Stimulated activated CD8-positive, alpha-beta memory T cell treated with anti-CD3 and anti-CD28 coated beads, Interleukin-4, amount 100 ng/mL, for 24 hours (primary cell): Measurements from ENCODE around the gene C17orf50.
A peak's percentile ranks its signal among the peaks of the same experiment; 100 is the strongest.
"Not testable (repeated sequence)": the region's sequence is repeated elsewhere in the genome, so short reads cannot be mapped to it uniquely, and the experiment has no call there.

ENCODE experiments used
- DNase-seq: peaks from one replicate; pipeline ENCODE4 v3.0.0-alpha.2; 2020; ENCODE audit warnings: low read depth

Gene C17orf50

DNA sequence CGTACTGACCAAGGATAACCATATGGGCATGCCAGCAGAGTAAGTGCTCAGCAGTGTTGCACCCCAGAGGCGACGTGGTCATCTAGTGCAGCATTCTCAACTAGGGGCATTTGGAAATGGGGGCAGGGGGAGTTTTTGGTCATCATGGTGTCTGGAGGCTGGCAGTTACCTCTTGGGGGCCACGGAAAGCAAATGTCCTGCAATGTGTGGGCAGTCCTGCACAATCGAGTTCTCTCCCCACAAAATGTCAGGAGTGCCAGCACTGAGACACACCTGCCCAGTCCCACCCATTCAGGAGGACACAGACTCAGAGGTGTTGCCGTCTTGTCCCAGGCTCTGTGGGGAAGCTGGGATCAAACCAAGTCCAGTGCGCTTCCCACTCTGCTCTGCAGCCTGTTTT, 26.3 kb upstream of the C17orf50 start:
- no peak for DNase-seq

DNA sequence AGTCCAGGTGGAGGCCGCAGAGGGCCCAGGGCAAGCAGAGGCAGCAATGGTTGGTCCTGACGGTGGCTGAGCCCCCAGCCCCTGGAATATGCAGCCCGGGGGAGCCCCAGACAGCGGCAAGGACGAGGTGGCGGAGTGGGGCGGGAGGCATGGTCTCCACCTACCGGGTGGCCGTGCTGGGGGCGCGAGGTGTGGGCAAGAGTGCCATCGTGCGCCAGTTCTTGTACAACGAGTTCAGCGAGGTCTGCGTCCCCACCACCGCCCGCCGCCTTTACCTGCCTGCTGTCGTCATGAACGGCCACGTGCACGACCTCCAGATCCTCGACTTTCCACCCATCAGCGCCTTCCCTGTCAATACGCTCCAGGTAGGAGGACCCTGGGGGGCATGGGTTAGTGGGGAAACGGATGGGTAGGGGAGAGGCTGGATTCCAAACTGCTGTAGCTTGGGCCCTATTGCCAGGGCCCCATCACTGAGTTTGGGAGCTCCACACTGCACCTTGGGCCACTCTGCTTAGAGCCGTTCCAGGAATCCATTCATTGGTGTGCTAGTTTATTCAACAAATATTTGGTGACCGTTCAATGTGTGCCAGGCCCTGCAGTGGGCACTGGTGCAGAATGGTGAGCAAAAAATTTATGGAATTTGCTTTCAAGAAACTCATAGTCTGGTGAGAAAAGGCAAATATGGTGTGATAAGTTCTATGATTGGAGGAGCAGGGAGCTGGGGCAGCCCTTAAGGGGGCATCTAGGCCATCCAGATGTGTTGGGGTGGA, 25.5 kb upstream of the C17orf50 start:
- DNase-seq = no peak

DNA sequence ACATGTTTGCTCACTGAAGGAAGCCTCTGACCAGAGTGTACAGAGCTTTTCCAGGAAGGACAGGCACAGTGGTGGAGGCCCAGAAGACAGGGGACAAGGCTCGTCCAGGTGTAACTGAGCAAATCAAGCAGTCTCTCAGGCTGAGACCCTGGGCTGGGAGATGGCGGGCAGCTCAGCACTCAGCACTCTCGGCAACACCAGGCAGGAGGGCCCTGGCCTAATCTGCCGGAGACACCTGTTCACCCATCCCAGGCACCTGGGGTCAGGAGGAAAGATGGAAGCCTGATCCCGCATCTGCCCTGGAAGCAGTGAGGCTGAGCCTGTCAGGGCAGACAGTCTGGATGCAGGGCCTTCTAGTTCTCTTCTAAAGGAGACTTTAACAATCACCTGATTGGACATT, 24.5 kb upstream of the C17orf50 start:
- no peak for DNase-seq

DNA sequence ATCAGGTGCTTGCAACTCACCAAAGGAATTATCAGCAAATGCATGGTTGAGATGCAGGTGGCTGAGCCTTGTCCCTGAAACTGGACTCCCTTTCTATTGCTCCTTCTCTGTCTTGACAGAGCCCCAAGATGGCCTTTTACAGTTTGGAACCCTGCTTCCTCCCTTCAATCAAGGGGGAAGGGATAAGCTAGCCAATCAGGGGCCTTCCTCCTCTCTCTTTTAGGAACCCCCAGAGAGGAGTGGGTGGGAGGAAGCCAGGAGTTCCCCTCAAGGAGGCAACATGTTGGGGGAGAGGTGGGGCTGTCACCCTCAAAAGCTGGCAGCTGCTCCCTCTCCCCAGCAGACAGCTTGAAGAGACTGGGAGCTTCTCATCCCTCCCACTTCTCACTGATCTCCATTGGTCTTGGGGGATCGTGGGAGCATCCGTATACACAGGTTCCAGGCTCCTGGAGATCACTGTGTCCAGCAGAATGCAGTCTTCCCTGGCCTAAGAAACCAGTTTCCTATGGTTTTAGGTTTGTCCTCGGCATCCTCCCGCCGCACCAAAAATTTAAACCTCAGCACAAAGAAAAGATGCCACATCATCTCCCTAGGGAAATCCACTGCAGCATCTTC, 22.1 kb upstream of the C17orf50 start:
- no peak for DNase-seq

DNA sequence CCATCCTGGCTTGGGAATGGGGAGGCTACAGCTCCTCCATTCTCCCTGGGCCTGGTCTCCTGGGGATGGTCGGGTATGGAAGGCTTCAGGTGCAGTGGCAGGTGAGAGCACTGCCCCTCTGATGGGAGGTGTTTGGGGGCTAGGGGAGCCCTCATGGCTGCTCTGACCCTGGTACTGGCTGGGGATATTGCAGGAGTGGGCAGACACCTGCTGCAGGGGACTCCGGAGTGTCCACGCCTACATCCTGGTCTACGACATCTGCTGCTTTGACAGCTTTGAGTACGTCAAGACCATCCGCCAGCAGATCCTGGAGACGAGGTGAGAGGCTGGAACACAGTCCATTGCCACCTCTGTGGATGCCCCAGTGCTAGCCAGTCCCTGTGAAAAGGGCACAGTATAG, 20.5 kb upstream of the C17orf50 start:
- DNase-seq = no peak

DNA sequence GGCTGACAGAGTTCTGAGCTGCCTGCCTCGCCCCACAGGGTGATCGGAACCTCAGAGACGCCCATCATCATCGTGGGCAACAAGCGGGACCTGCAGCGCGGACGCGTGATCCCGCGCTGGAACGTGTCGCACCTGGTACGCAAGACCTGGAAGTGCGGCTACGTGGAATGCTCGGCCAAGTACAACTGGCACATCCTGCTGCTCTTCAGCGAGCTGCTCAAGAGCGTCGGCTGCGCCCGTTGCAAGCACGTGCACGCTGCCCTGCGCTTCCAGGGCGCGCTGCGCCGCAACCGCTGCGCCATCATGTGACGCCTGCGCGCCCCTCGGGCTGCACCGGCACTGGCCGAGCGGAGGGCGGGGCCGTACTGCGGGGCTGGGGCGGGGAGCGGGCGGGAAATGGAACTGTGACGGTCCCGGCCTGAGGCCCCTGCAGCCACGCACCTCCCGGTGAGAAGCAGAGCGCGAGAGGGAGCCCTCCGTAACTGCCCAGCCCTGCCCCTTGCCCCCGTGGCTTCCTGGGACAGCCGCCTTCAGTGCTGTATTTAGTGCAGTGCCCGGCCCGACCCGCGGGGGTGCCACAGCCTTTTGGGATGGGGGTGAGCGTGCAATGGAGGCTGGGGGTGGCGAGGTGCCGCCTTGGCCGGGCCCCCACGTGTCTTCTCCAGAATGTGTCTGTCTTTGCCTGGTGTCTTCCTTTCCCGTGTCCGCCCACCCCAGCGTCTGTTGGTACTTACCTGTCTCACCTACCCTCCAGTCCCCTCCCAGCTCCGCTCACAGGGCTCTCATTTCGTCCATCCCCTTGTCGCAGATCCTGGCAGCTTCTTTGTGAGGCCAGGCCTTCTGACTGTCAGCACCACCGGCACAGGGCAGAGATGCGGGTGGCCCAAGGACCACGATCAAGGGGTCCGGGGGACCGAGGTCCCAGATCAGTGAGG, 19.4 kb upstream of the C17orf50 start:
- no peak for DNase-seq

DNA sequence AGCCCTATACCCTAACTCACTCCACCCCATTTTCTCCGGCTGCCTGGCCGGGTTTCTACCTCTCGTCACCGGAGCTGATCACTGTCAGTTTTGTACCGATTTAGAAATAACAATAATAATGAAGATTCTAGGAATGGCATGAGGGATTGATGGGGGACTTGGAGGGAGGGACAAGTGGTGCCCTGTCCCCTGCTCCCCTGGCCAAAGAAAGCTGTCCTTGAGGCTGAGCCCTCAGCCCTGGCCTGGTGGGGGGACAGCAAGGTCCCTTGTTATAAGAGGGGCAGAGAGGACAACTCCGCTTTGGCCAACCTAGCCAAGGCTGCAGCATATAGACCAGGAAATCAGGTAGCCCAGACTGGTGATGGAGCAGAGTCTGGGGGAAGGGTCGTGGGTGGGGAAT, 18.2 kb upstream of the C17orf50 start:
- DNase-seq = no peak

DNA sequence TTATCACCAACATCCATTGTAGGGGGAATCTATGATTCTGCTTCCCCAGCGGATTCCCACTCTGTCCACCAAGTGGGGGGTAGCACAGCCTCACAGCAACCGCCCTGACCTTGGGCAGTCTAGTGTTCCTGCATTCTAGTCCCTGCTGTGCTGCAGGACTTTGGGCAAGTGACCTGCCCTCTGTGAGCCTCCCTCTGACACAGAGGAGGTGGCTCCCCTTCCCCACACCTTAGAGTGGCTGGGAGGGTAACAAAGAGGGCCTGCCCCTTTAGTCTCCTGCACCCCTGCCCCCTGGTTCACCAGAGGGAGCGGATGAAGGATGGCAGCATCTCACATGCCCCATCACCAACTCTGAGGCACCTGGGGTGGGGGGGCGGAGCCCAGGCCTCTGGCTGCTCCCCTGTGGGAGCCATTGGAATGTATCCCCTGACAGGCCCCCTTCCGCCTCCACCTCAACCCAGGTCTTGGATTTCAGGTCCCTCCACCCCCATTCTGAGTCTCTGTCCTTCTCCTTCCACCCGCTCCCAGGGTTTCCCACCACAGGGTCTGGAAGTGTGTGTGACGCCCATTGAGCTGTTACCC, 17.7 kb upstream of the C17orf50 start:
- no peak for DNase-seq

DNA sequence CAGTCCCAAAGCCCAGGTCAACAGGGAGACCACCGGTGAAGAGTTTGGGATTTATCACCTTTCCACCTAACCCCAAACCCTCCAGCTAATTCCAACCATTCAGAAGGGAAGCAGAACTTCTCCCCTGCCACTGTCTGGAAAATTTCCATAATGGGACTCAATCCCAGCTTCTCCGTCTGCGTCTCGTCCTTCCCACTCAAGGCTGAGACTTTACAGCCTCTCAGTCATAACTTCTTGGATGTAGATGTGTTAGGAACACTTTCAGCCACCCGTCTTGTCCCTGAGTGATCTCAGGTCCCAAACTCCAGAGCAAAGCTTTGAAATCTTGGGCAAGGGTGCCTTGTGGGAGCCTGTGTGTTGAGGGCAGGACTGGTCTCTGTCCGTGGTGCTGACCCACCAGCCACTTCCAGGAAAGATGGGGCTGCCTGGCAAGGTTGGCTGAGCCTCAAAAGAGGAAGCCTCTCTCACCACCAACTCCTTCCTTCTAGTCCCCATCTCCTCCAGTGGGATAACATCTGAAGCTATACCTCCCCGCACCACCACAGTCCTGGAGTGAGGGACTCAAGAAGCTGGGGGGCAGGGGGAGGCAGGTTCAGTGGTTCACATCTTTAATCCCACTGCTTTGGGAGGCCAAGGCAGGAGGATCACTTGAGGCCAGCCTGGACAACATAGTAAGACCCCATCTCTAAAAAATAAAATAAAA, 16.9 kb upstream of the C17orf50 start:
- DNase-seq = no peak

DNA sequence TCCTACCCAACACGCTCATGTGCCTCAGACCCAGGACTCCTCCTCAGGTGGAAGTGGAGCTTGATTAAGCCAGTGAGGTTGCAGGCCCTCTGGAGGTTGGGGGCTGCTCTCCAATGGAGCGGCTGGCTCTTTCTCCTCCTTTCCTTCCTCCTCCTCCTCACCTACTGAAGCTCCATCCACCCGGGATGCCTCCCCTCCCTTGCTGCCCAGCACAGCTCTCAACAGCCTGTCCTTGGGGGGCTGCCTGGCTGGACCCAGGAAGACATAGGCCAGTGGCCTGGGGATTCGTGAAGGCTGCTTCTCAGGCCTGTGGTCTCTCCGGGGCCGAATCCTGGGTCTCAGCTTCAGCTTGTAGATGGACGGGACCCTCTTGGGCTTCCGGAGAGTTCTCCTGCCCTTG, 15.9 kb upstream of the C17orf50 start:
- DNase-seq = no peak

DNA sequence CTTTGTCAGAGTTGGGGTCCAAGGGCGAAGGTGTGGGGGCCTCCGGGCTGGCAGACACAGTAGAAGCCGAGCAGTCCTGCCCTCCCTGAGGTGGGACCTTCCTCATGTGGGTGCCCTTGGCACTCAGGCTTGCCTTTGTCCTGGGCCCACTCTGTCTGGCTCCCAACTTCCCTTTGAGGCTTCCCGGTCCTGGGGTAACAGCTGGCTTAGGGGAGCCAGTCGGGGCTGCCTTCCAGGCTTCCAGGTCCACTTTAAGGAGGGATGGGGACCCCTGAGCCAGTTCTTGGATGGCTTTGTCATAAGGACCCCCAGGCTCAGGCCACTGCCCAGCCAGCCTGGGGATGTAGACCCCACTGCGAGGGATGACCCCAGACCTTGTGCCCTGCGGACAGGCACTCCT, 15.4 kb upstream of the C17orf50 start:
- no peak for DNase-seq

DNA sequence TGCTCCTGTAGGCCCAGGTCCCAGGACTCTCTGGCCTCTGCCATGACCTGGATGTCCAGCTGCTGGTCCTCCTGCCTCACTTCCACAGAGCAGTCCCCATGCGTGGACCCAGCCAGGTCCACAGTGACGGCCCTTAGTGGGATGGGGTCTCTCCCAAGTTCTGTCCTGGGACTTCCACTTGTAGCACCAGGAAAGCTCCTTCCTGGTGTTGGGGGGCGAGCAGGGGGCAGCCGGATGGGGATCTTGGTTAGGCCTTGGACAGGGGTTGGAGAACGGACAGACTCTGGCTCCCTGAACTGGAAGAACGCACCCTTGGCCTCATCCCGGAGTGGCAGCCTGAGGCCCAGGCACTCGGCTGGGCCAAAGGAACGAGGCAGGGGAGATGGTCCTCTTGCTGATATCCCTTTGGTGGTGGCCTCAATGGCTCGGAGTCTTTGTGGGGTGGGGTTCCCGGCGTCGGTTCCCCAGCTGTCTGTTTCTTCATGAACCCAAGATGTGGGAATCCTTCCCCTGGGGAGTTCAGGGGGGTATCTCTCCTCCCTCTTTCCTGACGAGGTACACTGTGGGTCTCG, 14.9 kb upstream of the C17orf50 start:
- no peak for DNase-seq

DNA sequence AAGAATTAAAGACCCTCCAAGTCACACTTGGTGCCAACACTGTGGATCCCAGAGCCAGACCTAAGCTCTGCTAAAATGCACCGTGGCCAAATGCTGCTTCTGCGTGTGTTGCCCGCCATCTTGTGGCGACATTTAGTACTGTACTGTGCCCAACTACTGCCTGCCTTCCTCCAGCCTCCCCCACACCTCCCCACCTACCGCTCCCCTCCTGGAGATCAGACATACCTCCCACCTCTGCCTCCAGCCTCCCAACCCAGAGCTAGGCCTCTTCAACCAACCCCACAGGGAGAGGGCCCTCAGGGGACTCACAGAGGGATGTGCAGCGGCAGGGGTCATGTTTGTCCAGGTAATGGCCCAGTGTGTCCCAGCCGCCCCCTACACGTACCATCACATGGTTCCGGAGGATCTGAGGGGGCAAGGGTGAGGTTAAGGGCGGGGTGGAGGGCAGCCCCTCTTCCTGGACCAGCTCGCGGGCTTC, 13.1 kb upstream of the C17orf50 start:
- peak; percentile 66 for DNase-seq

DNA sequence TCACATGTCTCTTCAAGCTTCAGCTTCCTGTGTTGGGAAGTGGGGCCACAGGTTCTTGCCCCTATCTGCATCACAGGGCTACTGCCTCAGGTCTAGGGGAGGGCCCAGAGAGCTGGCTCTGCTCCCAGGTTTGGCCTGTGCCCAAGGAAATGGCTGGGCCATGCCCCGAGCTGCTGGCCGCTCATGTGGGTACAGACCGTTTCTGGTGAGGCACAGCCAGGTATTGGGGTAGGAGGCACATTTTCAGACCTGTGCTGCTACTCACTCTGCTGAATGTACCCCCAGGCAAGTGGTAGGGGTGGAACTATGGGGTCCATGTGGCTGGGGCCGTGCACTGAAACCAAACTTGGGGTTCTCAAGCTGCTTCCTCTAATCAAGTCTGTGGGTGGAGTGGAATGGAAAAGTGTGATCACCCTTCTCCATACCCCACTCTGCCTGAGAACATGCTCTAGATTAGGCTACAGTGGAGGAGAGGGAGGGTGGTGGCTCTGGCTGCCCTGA, 12.3 kb upstream of the C17orf50 start:
- DNase-seq = no peak

DNA sequence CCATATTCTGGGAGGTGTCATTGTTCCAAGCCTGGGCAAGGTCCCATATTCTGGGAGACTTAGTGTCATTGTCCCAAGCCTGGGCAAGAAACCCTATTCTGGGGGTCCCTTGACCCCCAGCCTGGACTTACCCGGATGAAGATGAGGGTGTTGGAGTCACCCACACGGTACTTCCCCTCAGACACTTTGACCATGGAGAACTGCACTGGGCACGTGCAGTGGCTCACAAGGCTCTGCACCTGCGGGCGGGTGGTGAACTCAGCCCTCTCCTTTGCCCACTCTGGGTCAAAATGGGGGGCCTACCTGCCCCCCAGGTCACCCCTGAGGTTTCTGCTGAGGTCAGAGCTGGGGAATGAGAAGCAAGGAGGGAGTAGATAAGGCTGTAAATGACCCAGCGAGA, 11.7 kb upstream of the C17orf50 start:
- no peak for DNase-seq

DNA sequence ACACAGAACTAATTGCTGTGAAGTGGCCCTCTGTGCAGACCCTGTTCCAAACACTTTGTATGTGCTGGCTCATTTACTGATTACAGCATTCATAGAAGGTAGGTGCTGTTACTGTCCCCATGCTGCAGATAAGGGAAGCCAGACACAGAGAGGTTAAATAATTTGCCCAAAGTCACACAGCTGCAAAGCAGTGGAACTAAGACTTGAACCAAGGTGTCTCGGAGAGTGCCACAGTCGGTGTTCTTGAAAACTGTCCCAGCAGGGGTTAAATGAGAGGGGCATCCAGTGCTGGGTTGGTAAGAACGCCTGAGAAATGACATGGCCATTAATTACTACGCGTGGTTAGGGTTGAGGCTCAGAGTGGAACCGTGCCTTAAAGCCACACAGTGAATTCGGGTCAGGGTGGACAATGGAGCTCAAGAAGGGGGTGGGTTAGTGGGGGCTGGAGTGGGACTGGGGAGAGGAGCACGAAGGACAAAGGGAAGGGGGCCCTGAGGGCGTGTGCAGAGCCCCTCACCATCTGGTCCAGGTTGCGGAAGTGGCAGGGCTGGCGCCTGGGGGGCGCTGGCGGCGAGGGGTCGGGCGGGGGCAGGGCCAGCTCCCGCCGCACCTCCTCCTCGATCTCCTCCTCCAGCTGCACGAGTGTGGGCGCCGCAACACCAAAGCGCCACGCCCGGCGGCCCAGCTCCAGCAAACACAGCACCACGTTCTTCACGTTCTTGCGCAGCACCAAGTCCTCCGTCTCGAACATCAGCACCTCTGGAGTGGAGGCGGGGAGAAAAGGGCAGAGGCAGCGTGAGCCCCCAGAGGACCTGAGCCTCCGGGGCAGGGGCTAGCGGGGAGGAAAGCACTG, 10.9 kb upstream of the C17orf50 start:
- DNase-seq = no peak

DNA sequence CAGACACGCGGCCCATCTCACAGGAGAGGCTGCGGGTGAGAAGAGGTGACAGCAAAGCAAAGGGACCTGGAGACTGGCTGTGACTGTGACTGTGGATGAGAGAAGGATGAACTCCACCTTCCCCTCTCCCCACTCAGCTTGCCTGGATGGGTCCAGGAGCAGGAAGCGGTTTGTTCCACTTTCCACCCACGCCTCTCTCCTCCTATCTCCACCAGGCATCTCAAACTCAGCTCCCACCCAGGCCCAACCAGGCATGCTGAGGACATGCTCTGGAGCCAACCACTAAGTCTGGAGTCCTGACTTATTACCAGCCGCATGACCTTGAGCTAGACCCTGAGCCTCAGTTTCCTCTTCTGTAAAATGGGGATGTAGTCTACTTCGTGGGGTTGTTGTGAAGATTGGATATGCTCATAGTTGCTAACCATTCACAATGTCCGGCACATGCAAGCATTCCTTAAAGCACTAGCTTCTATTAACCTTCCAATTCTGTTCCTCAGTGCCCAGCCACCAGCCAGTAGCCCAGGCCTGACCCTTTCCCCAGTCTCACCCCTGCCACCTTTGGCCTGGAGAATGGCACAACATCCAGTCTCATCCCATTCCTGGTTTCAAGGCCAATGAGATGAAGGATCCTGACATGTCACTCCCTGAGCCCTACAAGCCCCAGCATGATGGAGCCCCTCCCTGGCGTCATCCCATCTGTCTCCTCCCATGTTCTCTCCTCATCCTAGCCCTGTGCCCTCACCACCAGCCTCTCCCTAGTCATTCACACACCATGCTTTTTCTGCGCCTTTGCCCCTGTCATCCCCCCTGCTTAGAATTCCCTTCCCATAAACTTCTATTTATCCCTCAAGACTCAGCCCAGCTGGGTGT, 9.9 kb upstream of the C17orf50 start:
- DNase-seq = no peak

DNA sequence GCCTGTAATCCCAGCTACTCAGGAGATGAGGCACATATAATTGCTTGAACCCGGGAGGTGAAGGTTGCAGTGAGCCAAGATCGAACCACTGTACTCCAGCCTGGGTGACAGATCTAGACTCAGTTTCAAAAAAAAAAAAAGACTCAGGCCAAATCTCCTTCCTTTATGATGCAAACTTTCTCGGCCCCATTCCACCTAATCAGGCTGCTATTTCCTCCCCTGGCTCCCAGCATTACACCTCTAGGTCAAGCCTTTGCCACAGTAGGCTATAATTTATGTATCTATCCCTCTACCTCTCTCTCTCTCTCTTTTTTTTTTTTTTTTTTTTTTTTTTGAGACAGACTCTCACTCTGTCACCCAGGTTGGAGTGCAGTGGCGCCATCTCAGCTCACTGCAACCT, 9.1 kb upstream of the C17orf50 start:
- not testable (repeated sequence) for DNase-seq

DNA sequence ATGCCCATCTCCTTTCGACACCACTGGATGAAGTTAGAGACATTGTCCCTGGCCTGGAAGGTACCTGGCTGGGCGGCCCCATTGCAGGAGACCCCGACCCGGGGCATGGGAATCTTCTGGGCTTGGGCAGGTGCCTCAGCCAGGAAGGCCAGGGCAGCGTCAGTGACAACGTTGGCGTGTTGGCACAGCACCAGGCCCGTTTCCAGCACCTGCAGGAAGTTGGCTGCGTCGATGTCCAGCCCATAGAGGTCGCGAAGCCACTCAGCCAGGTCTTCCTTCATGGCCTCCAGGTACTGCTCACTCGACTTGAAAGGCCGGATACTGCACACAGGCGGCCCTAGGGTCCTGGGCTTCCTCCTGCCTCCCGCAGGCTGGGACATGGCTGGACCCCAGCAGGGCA, 8.2 kb upstream of the C17orf50 start:
- no peak for DNase-seq
